HG02623 (cell line): ENCODE measurements around the gene NFIB.

Experiments used
- ATAC-seq: cut with Tn5 transposase; IDR thresholded peaks from one replicate; pipeline ENCODE4 v1.9.1; 2021; ENCODE audit warnings: moderate library complexity; ENCODE audit not compliant: unreplicated experiment

NFIB gene

DNA sequence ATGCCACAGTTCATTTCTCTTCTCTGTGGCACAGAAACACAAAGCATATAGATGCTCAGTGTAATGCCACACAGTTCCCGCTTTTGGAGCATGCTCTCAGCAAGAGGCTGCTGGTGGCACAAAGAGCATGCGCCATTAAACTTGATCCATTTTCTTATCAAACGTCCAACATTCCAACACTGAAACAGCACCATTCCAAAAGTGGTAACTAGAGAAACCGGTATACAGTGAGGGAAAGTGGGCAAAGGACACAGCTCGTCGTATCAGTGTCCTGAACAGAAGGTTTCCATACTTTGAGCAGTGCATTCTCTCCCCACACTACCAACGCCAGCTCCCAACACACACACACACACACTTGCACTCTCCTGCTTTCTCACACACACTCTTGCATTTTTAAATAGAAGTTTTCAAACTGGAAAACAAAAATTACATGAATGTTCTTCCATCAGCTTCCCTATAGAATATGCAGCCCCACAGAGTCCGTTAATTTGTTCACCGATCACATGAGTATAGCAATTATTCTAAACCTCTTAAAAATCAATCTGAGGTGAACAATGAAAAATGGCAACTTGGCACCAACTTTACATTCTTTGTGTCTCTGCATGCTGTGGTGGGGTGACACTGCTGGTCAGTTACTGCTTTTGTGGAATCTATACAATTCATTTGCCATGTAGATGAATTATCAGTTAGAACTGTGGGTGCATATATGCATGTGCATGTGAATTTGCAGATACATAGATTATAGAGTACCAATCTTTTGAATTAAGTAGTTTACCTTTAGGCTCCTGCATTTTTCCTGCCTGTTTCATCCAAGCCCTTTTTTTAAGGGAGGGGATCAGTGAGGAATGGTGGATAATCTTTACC is 5.7 kb downstream of the NFIB start:
- ATAC-seq, result no peak

DNA sequence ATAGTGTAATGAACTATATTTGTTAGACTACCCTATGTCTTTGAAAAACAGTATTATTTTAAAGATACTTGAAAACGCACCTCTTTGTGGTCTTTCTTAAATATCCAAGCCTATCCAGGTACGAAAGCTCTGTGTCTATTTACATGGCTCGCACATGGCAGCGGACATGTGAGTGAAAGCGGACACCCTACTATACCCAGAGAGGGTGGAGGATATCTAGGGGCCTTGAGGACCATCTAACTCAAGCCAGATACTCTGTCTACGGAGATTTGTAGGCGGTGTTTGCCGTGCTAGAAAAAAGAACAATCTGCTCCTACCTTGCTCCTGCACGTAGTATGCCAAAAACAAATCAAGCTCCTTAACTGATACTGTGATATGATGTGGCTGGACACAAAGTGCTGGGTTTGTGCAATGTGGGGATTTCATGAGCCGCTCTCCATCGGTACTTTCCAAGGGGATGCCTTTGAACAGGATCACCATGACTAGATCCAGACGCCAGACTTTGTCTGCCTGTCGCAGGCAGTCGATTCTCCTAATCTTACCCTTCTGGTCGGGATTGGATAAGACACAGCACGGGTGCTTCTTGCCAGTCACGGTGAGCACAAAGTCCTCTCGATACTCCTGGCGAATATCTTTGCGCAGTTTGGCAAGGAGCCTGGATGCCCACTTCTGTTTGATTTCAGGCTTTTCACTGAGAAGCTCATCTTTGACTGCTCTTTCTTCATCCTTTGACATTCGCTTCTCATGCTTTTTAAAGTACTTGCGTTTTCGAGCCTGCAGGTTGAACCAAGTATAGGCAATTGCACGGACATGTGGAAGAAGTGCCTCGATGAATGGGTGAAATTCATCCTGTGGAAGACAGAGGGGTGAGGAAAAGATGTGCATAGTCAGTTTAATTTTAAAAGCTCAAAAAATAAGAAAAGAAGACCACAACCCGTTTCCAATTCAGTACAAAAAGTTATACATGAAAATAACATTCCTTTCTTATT is 7.0 kb downstream of the NFIB start:
- ATAC-seq, result no peak

DNA sequence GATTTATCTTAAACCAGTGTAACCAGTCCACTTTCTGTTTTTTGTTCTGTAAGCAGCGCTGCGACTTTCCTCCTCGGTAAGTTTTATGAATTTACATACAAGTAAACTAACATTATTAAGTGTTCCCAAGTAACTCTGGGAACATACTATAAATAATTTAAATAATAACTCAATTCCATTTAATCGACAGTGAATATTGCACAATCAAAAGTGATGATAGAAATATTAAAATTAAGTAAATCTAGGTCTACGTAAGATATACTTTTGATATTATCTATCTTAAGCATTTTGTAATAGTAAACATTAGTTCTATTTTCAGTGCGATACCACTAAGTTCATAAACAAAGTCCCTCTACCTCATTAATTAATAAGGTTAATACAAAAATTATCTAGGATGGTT is 7.8 kb downstream of the NFIB start:
- ATAC-seq, result no peak

DNA sequence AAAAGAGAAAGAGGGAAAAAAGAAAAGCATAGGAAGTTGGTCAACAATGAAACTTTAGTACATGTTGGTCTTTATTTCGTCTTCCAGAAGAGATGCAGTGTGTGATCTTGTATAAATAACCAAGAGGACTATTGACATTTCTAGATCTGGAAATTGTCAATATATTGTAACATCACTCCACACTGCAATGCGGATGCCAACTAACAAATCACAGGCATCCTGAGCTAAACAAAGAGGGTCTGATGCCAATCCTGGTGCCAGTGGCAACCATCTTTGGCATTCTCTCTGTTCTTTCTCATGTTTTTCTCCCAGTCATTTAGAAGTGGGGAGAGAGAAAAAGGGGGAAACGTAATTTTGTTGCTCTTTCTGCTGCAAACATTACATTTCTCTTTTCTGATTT is 9.7 kb downstream of the NFIB start:
- no peak for ATAC-seq

DNA sequence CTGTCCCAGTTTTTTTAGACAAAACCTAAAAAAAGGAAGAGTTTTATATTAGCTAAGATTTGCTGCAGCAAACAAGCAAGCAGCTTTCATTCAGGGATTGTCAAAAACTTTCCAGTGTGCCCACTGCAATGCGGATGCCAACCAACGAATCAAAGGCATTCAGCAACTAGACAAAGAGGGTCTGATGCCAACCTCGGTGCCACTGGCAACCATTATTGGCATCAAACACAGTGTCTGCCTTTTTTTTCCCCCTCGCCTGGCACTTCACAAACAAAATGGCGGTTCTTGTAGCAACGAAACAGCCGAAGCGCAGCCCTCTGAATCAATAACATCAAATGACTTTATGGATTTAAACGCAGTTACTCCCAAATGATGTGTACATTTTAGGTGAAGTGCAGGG is 10.4 kb downstream of the NFIB start:
- no peak for ATAC-seq

DNA sequence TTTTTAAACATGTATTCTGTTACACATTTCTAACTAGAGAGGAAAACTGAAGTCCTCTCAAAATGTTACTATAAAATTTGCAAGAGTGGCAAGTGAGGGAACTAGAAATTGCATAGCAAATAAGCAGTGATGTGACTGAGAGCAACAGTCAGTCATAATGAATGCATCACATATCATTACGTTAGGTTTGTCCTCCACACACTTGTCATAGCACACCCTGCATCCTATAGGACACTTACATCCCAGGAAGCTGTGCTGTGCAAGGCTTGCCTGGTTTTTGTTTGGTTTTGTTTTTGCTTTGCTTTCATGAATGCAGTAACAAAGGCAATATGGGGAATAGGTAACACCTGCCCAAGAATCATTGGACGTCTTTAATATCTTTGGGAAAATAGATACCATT is 10.8 kb downstream of the NFIB start:
- no peak for ATAC-seq

DNA sequence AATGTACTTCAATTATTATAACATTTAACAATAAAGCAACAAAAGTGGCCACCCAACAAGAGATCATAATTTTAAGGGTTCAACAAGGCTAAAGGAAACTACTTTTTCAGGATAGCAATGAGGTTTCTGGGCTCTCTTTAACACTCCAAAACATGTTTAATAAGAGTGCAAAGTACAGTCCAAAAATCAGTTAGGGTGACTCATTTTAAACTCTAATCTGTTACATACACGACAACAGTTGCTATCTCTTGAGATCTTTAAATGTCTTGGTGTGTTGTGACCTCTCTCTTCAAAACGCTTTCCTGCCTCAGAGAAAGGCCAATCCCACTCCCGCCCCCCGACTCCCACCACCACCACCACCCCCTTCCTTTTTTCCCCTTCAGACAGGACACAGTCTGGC is 11.5 kb downstream of the NFIB start:
- no peak for ATAC-seq

DNA sequence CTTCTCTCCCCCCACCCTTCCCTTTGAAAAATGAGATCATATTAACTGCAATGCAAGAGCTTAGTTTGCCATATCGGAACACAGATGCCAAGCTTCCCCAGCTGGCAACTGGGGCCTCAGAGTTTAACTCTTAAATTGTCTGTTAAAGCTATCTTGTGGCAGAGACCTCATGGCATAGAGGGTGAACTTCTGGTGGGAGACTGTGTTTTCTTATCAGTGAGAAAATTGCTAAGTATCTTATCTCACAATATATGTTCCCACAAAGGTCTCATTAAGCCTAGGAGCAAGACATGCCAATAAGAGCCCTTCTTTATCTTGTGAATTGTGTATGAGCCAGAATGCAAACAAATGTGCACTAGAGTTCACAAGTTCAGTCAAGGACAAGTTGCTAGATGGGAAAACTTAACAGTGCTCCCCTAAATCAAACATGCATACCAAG is 12.3 kb downstream of the NFIB start:
- ATAC-seq, result no peak

DNA sequence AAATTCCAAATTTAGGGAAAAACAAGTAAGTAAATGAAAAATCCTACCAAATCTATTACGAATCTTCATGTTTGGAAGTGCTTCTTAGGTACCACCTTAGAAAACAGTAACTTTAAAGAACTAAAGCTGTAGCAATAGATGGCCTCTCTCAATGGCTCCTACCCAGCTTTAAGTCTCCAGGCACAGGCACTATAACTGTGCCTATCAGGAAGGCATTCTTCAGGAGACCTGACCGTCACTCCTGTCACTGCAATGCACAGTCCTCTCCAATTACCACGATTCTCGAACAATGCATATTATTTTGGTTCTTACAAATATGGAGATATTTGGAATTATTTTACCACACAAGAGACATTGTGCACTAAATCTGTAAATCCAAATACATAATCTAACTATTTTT is 12.9 kb downstream of the NFIB start:
- ATAC-seq, result no peak

DNA sequence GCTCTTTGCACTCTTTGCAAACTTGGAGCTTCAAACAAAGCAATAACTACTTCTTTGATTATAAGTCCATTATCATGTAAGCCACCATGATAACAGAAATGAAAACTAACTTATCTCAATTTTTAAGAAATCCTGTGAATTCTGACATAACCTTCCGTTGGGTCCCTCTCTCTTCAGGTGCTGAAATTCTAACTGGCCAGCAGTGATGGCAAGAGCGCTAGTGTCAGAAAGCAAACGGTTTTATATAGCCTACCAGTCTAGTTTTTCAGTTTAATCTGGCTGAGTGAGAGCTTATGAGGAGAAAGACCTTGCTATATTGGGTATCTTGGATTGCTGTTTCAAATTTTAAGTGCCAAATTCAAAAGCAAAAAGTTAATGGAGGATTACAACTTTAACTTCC is 13.4 kb downstream of the NFIB start:
- ATAC-seq, result no peak

DNA sequence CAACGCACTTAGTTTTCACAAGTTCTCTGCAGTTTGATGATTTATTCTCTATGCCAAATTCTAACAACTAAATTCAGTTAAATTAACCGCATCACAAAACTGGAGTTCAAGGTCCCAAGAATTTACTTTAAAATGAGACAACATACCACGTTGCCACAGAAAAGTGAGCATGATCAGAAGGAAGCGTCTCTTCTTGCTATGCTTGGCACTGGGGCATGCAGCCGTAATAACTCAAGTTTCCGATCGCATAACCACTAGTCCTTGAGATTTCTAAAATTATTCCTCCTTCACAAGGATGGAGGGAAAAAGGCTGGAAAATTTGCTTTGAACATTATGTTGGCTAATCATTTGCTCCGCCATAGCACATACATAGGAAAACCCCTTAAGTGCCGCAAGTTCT is 13.9 kb downstream of the NFIB start:
- no peak for ATAC-seq

DNA sequence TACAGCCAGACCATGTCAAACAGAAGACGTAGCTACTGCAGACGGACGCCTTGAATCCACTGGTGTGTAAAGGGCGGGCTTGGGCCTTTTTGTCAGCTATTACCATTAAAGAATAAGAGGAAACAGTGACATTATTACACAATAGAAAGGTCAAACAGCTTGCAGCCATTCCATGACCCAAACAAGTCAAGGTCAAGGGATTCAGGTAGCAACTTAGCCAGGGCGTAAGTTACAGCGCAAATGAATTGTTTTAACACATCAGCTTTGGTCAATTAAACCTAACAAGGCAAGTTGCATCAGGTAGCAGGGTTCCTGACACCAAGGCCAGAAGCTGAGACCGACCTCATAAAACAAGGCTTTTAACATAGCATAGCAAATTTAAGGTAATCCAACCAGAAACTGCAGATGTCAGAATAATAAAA is 15.3 kb downstream of the NFIB start:
- no peak for ATAC-seq

DNA sequence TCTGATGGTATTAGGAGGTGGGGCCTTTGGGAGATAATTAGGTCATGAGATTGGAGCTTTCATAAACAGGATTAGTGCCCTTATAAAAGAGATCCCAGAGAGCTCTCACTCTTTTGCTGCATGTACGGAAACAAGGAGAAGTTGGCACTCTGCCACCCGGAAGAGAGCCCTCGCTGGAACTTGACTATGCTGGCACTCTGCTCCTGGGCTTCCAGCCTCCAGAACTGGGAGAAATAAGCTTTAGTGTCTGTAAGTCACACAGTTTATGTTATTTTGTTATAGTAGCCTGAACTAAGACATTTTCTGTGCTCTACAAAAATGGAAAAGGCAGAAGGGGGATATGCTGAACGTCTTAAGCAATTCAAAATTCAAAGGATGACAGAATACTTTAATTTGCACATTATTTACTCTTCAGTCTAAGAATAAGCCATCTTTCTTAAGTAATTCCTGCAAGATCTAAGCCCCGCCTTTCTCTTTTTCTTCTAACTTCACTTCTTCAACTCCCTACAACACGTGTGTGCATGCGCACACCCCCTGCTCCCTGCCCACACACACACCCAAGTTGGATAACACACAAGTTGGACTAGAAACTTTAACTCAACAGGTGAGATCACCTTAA is 17.3 kb downstream of the NFIB start:
- ATAC-seq, result no peak

DNA sequence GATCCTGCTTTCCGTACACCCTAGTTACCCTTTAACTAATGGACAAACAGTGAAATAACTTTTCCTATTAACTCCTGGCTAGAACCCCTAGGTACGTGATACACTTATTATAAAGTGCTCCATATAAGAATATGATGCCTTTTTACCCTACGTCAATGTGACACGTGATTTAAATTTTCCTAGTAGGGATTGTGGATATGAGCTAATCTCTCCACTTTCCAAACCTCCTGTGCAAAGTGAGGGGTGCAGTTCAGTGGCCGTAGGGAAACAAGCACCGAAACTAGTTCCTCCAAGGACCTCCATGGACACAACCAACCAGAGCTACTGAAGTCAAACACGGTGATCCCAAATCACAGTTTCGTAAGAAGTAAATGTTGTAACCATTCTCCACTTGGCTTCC is 19.3 kb downstream of the NFIB start:
- ATAC-seq, result no peak

DNA sequence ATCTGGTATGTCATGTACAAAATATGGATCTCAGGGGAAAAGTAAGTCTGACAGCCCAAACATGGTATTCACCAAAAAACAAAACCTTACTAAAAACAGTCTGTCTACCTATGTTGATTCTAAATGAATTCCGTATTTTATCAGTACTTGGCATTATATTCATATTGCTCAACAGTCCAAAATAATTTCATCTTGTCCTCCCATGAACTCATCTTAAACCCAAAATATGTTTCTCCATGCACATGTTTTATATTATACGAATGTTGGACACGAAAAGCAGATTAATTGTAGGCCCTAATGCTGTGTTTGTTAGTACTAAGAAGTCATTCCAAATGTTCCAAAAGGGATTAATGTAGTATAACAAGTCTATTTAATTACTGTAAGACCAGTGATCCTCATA is 20.1 kb downstream of the NFIB start:
- no peak for ATAC-seq

DNA sequence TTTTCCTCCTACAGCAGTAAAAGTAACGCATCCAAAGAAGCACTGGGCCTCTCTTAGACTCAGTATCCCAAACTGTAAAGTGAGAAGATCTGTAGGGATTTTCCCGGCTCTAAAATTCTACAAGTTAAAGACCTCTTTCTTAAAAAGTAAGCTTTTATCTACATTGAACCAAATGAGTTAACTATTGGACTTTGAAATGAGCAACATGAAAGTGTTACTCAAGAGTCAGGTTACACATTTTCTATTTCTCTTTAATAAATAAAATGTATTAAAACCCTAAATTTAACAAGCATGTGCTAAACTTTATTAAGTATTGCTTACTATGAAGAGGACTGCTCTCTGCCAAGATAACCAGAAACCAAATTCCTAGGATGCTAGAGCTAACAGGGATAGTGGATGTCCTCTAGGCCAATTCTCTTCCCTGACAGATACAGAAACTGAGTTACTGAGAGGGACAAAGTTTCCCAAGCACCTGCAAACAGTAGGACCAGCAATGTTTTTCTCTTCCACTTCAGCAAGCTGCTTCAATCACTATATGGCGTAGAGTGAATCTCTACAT is 21.7 kb downstream of the NFIB start:
- no peak for ATAC-seq

DNA sequence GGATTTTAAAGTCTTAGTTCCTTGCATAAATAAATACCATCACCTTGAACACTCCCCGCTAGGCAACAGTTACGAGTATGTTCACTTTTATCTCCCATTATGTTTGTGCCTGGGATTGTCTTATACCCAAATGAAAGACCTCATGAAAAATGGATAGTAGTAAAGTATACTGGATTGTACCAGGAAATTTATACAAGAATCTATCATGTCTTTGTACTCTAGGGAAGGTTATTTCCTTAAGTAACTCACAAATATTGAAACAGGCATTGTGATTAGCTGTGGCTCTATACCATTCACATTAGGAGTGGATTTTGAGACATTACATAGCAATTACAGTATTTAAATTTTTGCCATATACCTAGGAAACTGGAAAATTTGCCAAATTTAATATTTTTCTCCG is 24.0 kb downstream of the NFIB start:
- ATAC-seq, result no peak

DNA sequence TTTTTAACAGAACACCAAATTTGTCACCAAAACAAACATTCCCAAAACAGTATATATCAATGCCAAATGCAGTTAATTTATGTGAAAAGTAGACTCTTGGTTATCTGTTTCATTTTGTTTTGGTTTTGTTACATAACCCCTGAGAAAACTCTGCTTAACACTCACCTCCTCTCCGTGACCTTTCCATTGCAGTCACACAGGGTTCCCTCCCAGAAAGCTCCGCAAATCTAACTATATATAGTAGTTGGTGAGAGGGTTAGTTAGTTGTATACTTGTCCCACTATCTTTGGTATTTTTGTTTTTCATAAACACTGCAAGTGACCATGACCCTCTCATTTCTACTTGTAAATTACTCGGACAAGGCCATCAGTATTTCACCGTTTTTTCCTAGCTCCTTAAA is 25.5 kb downstream of the NFIB start:
- no peak for ATAC-seq

DNA sequence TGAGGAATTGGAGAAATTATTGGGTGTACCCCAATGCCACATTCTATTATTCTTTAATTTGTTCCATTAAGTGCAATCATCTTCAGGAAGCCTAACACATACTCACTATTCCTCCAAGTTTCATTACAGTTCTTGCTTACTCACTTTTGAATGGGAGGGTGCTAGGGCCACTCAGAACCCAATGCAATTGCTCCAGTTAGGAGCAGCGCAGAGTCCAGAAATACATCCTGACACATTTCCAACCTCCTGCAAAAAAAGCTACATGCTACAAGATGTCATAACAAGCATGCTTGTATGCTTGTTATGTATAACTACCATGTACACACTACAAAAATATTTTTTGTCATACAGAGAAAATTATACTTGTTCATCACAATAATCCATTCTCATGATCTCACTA is 27.8 kb downstream of the NFIB start:
- ATAC-seq, result no peak

DNA sequence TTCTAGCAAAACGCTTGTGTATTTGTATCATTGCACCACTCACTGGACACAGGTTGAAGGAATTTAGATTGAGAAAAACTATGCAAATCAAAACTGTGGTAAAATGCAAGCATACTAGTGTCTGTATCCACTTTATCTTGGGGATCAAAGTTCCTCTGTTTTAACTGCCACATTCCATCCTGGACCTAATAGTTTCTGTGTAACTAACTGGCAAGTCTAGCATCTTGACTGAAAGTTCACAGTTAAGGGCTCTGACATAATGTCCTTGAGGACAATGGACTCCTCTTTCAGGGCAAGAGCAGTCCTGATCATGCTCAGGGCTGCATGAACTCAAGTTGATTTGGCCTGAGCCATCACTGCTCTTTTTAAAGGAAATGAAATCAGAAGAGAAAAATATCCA is 30.7 kb downstream of the NFIB start:
- no peak for ATAC-seq

DNA sequence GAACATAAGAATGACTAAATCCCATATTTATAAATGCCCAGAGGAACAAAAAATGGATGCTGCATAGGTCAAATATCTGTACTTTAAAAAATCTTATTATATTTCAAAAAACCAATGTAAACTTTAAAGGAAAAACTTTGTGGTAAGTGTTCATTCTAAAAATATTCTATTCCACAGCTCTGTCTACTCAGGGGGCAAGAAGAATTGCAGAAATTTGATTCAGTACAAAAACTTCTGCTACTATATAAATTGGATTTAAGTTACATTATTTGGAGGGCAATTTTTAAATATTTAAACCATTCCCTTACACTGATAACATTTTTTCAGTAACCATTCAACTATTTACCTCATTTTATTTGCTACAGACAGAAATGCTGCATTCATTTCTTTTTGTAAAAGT is 32.1 kb downstream of the NFIB start:
- no peak for ATAC-seq
